Measurements from ENCODE around the gene ZNF407.

DNA sequence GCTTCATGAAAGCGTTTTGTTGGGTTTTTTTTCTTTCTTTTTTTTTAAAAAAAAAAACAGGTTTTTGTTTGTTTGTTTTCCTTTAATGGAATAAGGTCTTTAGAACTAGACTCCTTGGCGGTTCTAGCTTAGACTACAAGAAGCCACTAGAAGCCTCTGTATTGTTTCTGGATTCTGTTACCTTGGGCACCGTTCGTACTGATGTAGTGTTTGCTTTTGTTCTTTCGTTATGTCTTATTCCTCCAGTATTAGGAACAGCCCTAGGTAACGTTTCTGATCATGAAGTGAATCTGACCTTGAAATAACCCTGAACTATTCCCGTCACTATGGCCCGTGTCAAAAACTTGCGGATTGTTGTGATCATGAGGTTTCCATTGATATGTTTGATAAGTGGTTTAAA is 446.6 kb downstream of the ZNF407 start:
- TF ChIP-seq, protein P1, sequence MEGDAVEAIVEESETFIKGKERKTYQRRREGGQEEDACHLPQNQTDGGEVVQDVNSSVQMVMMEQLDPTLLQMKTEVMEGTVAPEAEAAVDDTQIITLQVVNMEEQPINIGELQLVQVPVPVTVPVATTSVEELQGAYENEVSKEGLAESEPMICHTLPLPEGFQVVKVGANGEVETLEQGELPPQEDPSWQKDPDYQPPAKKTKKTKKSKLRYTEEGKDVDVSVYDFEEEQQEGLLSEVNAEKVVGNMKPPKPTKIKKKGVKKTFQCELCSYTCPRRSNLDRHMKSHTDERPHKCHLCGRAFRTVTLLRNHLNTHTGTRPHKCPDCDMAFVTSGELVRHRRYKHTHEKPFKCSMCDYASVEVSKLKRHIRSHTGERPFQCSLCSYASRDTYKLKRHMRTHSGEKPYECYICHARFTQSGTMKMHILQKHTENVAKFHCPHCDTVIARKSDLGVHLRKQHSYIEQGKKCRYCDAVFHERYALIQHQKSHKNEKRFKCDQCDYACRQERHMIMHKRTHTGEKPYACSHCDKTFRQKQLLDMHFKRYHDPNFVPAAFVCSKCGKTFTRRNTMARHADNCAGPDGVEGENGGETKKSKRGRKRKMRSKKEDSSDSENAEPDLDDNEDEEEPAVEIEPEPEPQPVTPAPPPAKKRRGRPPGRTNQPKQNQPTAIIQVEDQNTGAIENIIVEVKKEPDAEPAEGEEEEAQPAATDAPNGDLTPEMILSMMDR (IDR thresholded peaks at IDR 0.05): no peak
- no peak for TF ChIP-seq POLR2A (IDR thresholded peaks at IDR 0.05)
